Thoracic aorta (tissue), 2 donors: ENCODE results near the gene PXMP4. TPM values are rescaled to one million over a fixed set of nuclear protein-coding genes. Genes with fewer than 3 reads are reported as not detected.
A peak's percentile ranks its signal among the peaks of the same experiment; 100 is the strongest.

Experiments used
- ATAC-seq: fragments of 150-250 bp; one replicate; pipeline ENCODE4 v1.8.0; 2017; ENCODE audit warnings: low read depth; ENCODE audit not compliant: insufficient number of reproducible peaks, low FRiP score
- DNase-seq: peaks from one replicate; pipeline ENCODE4 v3.0.0-alpha.2; 2020; ENCODE audit warnings: low spot score
- H3K27ac ChIP-seq, 2 donors: fragments of 200-600 bp; sonication (generic); 1 replicate in 1 of 2; 2 replicates in 1 of 2; pipeline ENCODE4 v1.5.1; 2016; ENCODE audit warnings: mild to moderate bottlenecking in 2 of 2, moderate library complexity in 2 of 2
- H3K27me3 ChIP-seq: fragments of 200-600 bp; sonication (generic); replicated peaks from 2 replicates; pipeline ENCODE4 v1.6.0; 2016; ENCODE audit warnings: mild to moderate bottlenecking; ENCODE audit not compliant: insufficient read depth
- H3K36me3 ChIP-seq: fragments of 200-600 bp; sonication (generic); one replicate; pipeline ENCODE4 v1.5.1; 2016
- H3K4me1 ChIP-seq, 2 donors: fragments of 200-600 bp; sonication (generic); 1 replicate in 1 of 2; 2 replicates in 1 of 2; pipeline versions ENCODE4 v1.5.1 to v1.6.0; 2016; ENCODE audit warnings: low read depth in 2 of 2, mild to moderate bottlenecking in 1 of 2; ENCODE audit not compliant: control insufficient read depth in 1 of 2
- H3K4me3 ChIP-seq: fragments of 200-600 bp; sonication (generic); 2 replicates; pipeline ENCODE4 v1.5.1; 2016; ENCODE audit warnings: mild to moderate bottlenecking
- H3K9me3 ChIP-seq: fragments of 200-600 bp; sonication (generic); 2 replicates; pipeline ENCODE4 v1.5.1; 2016
- total RNA-seq, 2 donors: library from RNA; depleted of rRNA; stranded (reverse); fragments of >200 nt; gene quantifications; one replicate each; pipeline versions ENCODE4 v1.1.0 to v1.2.3, GENCODE V29; 2016
- TF ChIP-seq, protein P1 (sequence below): fragments of 200-600 bp; sonication (generic); IDR thresholded peaks from one replicate; pipeline ENCODE4 v1.5.1; 2019; ENCODE audit warnings: antibody characterized with exemption

PXMP4 gene
- total RNA-seq, 2 donors from 2014 or later = 3.3 to 4.1 TPM

DNA sequence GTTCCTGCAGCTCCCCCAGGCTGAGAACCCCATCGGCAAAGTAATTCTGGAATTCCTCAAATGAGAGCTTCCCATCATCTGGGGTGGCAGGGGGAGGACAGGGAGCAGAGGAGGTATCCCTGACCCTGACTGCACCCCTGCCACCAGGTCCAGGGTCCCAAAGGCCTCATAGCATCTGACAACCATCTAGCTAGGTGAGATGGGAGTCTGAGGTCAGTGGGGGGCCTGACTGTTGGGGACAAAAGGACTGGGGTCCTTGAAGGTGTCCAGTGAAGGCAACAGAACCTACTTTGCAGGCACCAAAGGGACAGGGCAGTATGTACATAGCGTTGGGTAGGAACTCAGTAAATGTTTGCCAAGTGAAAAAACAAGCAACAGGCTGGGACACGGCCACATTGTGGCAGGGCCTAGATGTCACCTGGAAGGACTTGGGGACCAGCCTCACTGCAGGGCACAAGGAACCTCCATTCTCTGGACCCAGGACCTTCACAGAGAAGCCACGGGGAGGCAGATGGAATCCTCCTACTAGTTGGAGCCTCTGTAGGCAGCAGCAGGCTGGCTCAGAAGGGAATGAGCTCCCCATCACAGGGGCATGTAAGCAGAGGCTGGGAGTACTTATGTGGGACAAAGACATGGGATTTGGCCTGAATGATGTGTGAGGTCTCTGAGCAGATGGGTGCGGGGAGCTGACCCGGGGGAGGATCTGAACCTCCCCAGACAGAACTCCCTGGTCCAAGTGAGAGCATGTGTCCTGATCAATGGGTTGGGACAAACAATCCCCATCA is 49.2 kb downstream of the PXMP4 start:
- peaks cover 29 to 82% of the 10 kb centered on the region in 2 donors for H3K4me1 ChIP-seq

DNA sequence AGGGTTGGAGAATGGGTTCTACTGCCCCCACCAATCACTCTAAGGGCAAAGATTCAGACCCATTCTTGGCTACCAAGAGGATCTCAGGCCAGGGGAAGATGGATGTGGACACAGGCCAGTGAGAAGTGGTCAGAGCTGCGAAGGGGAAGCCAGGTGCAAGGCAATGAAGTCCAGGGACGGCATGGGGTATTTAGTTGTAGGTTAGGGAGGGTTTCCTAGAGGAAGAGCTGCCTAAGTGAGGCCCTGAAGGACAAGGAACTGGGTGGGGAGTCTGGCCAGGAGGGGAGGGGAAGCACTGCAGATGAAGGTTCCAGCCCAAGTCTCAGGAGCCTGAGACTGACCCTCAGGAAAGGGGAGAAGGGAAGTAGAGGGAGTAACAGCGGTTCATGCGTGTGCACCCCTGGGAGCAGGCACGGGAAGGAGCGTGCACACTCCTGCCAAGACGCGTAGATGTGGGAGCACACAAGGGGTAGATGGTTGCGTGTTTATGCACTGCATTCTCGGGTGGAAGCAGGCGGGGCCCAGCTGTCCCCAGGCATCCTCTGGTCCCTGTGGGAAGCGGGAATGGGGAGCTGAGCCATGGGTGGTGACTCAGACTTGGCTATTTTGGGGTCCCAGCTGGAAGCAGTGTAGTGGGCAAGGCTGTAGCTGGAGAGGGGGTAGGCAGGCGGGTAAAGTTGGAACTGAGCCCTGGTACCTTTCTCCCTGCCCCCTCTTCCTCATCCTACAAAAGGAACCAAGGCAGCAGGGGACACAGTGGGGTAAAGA is 50.1 kb downstream of the PXMP4 start:
- H3K36me3 ChIP-seq = no peaks in the 10 kb centered on the region
- DNase-seq (no peak), ATAC-seq (no peak)
- peaks cover 21 to 77% of the 10 kb centered on the region in 2 donors for H3K4me1 ChIP-seq
- peak overlapping the region; percentile 27 to 29 for H3K27ac ChIP-seq
- TF ChIP-seq, protein P1, sequence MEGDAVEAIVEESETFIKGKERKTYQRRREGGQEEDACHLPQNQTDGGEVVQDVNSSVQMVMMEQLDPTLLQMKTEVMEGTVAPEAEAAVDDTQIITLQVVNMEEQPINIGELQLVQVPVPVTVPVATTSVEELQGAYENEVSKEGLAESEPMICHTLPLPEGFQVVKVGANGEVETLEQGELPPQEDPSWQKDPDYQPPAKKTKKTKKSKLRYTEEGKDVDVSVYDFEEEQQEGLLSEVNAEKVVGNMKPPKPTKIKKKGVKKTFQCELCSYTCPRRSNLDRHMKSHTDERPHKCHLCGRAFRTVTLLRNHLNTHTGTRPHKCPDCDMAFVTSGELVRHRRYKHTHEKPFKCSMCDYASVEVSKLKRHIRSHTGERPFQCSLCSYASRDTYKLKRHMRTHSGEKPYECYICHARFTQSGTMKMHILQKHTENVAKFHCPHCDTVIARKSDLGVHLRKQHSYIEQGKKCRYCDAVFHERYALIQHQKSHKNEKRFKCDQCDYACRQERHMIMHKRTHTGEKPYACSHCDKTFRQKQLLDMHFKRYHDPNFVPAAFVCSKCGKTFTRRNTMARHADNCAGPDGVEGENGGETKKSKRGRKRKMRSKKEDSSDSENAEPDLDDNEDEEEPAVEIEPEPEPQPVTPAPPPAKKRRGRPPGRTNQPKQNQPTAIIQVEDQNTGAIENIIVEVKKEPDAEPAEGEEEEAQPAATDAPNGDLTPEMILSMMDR = no peak
- no peaks in the 10 kb centered on the region for H3K27me3 ChIP-seq
- no peak overlapping the region for H3K4me3 ChIP-seq
- H3K9me3 ChIP-seq = no peaks in the 10 kb centered on the region

More for the DNA sequence above, 49.2 kb downstream of the PXMP4 start:
- H3K27me3 ChIP-seq = no peaks in the 10 kb centered on the region
- TF ChIP-seq, protein P1 = no peak
- H3K9me3 ChIP-seq = no peaks in the 10 kb centered on the region
- peak overlapping the region; percentile 27 to 29 for H3K27ac ChIP-seq
- no peaks in the 10 kb centered on the region for H3K36me3 ChIP-seq
- ATAC-seq (no peak), DNase-seq (no peak)
- no peak overlapping the region for H3K4me3 ChIP-seq

DNA sequence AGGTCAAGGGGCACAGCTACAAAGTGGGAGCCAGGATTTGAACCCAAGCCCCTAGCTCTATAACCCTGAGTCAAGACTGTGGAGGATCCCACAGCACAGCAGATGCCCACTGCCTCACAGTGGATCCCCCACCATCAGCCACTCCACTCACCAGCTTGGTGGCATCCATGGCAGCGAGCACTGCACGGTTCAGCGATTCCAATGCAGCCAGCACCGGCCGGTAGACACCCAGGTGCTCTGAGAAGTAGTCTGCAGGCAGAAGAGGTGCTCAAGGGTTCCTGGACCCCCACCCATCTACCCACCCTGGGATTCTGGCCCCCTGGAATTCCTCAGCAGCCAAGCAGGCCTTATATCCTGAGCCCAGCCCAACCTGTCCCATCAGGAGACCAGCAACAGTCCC is 50.9 kb downstream of the PXMP4 start:
- H3K4me1 ChIP-seq = peaks cover 24 to 76% of the 10 kb centered on the region in 2 donors
- no peak overlapping the region for H3K4me3 ChIP-seq
- no peaks in the 10 kb centered on the region for H3K9me3 ChIP-seq
- DNase-seq (no peak), ATAC-seq (no peak)
- no peaks in the 10 kb centered on the region for H3K27me3 ChIP-seq
- H3K27ac ChIP-seq = peak overlapping the region; percentile 27 to 29
- TF ChIP-seq, protein P1 = no peak
- no peaks in the 10 kb centered on the region for H3K36me3 ChIP-seq

DNA sequence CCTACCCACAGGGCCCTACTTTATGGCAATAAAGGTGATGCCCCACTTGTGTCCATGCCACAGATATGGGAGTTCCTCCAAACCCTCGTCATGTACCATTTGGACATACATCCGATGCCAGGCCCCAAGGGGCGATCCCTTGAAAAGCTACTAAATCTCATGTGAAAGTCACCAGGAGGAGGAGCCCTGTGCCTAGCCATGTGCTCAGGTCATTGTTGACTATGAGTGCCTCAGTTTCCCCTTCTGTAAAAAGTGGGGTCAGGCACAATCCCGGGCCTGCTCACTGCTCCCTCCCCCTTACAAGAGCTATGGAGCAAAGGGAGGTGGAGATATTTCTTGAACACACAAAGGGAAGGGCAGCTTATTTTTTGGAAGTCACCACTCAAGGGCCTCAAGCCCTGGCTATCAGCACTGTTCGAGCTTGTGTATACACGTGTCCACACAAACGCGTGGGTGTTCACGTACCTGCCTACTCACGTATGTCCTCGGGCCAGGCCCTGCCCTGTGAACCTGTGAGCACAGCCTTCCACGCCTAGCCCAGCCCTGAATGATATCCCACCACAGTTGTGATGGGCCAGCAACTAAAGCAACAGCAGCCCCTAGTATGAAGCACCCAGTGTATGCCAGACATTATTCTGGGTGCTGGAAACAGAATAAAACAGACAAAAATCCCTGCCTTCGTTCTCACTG is 51.5 kb downstream of the PXMP4 start:
- peak overlapping the region; percentile 88 to 93 for H3K27ac ChIP-seq
- no peaks in the 10 kb centered on the region for H3K36me3 ChIP-seq
- H3K27me3 ChIP-seq = no peaks in the 10 kb centered on the region
- H3K4me3 ChIP-seq = peak overlapping the region; percentile 85
- ATAC-seq (no peak), DNase-seq (no peak)
- TF ChIP-seq, protein P1 = no peak
- H3K4me1 ChIP-seq = peaks cover 27 to 79% of the 10 kb centered on the region in 2 donors
- no peaks in the 10 kb centered on the region for H3K9me3 ChIP-seq
